IPS DF 6.9 (cell line): ENCODE results near the gene ITGA6.

ENCODE experiments used
- DNase-seq: peaks from one replicate; pipeline ENCODE4 v3.0.0-alpha.2; 2013; ENCODE audit warnings: low read depth, low spot score
- H3K27ac ChIP-seq: one replicate; pipeline ENCODE4 v1.5.1; 2013; ENCODE audit warnings: low read length, control low read depth
- H3K27me3 ChIP-seq: 2 replicates; pipeline ENCODE4 v1.6.1; 2013; ENCODE audit warnings: mild to moderate bottlenecking, low read length; ENCODE audit not compliant: control insufficient read depth, insufficient read depth
- H3K36me3 ChIP-seq: 2 replicates; pipeline ENCODE4 v1.6.1; 2013; ENCODE audit warnings: low read length; ENCODE audit not compliant: control insufficient read depth, insufficient read depth
- H3K4me1 ChIP-seq: 2 replicates; pipeline ENCODE4 v1.6.1; 2013; ENCODE audit warnings: low read length; ENCODE audit not compliant: control insufficient read depth, insufficient read depth
- H3K4me3 ChIP-seq: 2 replicates; pipeline ENCODE4 v1.5.1; 2013; ENCODE audit warnings: mild to moderate bottlenecking, low read length
- H3K9me3 ChIP-seq: 2 replicates; pipeline ENCODE4 v1.6.1; 2013; ENCODE audit warnings: low read length, inconsistent platforms; ENCODE audit not compliant: control insufficient read depth, insufficient read depth
- WGBS: extraction: QIAGEN DNeasy Blood & Tissue Kit; methylation state at CpG from one replicate; pipeline ENCODE4 v1.1.7; 2013; ENCODE audit warnings: mixed read lengths, missing lambda C conversion rate; ENCODE audit not compliant: insufficient read length, insufficient coverage; 5-methylcytosine and 5-hydroxymethylcytosine counted together

The ITGA6 gene

GRCh38 chr2:172415865-172416183, 11.6 kb upstream of the ITGA6 start:
- Histone ChIP-seq H3K4me3 (no peak overlapping the region), H3K27me3 (no peaks in the 10 kb centered on the region), H3K4me1 (no peaks in the 10 kb centered on the region), H3K36me3 (no peaks in the 10 kb centered on the region), H3K27ac (no peak overlapping the region), H3K9me3 (no peaks in the 10 kb centered on the region)
- no peak for DNase-seq
- no CpG with 5 or more reads among the region's 1 CpG for WGBS

GRCh38 chr2:172416447-172417058, 10.8 kb upstream of the ITGA6 start:
- H3K27me3 ChIP-seq = no peaks in the 10 kb centered on the region
- H3K36me3 ChIP-seq = no peaks in the 10 kb centered on the region
- WGBS = no CpG with 5 or more reads among the region's 1 CpG
- H3K9me3 ChIP-seq = no peaks in the 10 kb centered on the region
- no peak overlapping the region for H3K27ac ChIP-seq
- no peaks in the 10 kb centered on the region for H3K4me1 ChIP-seq
- H3K4me3 ChIP-seq = no peak overlapping the region
- no peak for DNase-seq

- Histone ChIP-seq H3K4me1 (no peaks in the 10 kb centered on the region), H3K9me3 (no peaks in the 10 kb centered on the region), H3K27ac (no peak overlapping the region), H3K4me3 (no peak overlapping the region), H3K27me3 (no peaks in the 10 kb centered on the region), H3K36me3 (no peaks in the 10 kb centered on the region)
- no peak for DNase-seq
- no CpG with 5 or more reads among the region's 3 CpGs for WGBS
These were observed 7.2 kb upstream of the ITGA6 start for GRCh38 chr2:172420216-172420615.

- WGBS = no CpG with 5 or more reads among the region's 6 CpGs
- H3K36me3 ChIP-seq = no peaks in the 10 kb centered on the region
- no peak for DNase-seq
- H3K27me3 ChIP-seq = no peaks in the 10 kb centered on the region
- no peak overlapping the region for H3K4me3 ChIP-seq
- H3K9me3 ChIP-seq = no peaks in the 10 kb centered on the region
- H3K27ac ChIP-seq = no peak overlapping the region
- 0 out of 2 replicates have a peak, but pooled peaks cover 1% of the 10 kb centered on the region for H3K4me1 ChIP-seq
These were observed 4.2 kb upstream of the ITGA6 start for GRCh38 chr2:172423160-172423559.

- Histone ChIP-seq H3K4me1 (peaks cover 4% of the 10 kb centered on the region; the same call in 1 of the 2 replicates), H3K36me3 (no peaks in the 10 kb centered on the region), H3K4me3 (no peak overlapping the region), H3K9me3 (no peaks in the 10 kb centered on the region), H3K27me3 (no peaks in the 10 kb centered on the region), H3K27ac (no peak overlapping the region)
- DNase-seq = no peak
These were observed 2.0 kb upstream of the ITGA6 start for GRCh38 chr2:172425336-172425735.

GRCh38 chr2:172426635-172427255, 641 bp upstream of the ITGA6 start:
- Histone ChIP-seq H3K9me3 (no peaks in the 10 kb centered on the region), H3K36me3 (no peaks in the 10 kb centered on the region), H3K4me3 (peak overlapping the region; percentile 11; the same call in 1 of the 2 replicates), H3K27me3 (no peaks in the 10 kb centered on the region), H3K4me1 (peaks cover 6% of the 10 kb centered on the region), H3K27ac (no peak overlapping the region)
- WGBS = no CpG with 5 or more reads among the region's 17 CpGs
- no peak for DNase-seq

GRCh38 chr2:172427990-172428831, 825 bp downstream of the ITGA6 start:
- Histone ChIP-seq H3K36me3 (no peaks in the 10 kb centered on the region), H3K9me3 (no peaks in the 10 kb centered on the region), H3K27me3 (no peaks in the 10 kb centered on the region), H3K4me1 (peaks cover 6% of the 10 kb centered on the region), H3K4me3 (peak overlapping the region; percentile 69), H3K27ac (no peak overlapping the region)
- no CpG with 5 or more reads among the region's 63 CpGs for WGBS
- no peak for DNase-seq

- Histone ChIP-seq H3K9me3 (no peaks in the 10 kb centered on the region), H3K27me3 (no peaks in the 10 kb centered on the region), H3K36me3 (no peaks in the 10 kb centered on the region), H3K4me1 (peaks cover 8% of the 10 kb centered on the region), H3K4me3 (peak overlapping the region; percentile 69; the same call in 1 of the 2 replicates), H3K27ac (no peak overlapping the region)
- DNase-seq = no peak
- WGBS = no CpG with 5 or more reads among the region's 9 CpGs
These were observed 1.4 kb downstream of the ITGA6 start for GRCh38 chr2:172428832-172429210.

GRCh38 chr2:172429301-172429968, 2.0 kb downstream of the ITGA6 start:
- no CpG with 5 or more reads among the region's 9 CpGs for WGBS
- Histone ChIP-seq H3K27ac (no peak overlapping the region), H3K27me3 (no peaks in the 10 kb centered on the region), H3K4me3 (peak overlapping the region; percentile 69; the same call in 1 of the 2 replicates), H3K4me1 (peaks cover 8% of the 10 kb centered on the region), H3K9me3 (no peaks in the 10 kb centered on the region), H3K36me3 (no peaks in the 10 kb centered on the region)
- DNase-seq = no peak

- Histone ChIP-seq H3K36me3 (no peaks in the 10 kb centered on the region), H3K9me3 (no peaks in the 10 kb centered on the region), H3K4me1 (peaks cover 8% of the 10 kb centered on the region), H3K27me3 (no peaks in the 10 kb centered on the region), H3K4me3 (no peak overlapping the region), H3K27ac (no peak overlapping the region)
- WGBS = no CpG with 5 or more reads among the region's 1 CpG
- no peak for DNase-seq
These were observed 2.6 kb downstream of the ITGA6 start for GRCh38 chr2:172430027-172430426.
